PFSK-1 (cell line): Measurements from ENCODE around the gene OTULIN.

Experiments
- FOXP2 ChIP-seq: optimal IDR thresholded peaks from 2 replicates; pipeline ENCODE3; 2011; ENCODE audit warnings: borderline replicate concordance, control low read depth, inconsistent platforms; ENCODE audit not compliant: insufficient read depth; ENCODE audit errors: extremely low read length, extremely low read depth
- POLR2AphosphoS5 ChIP-seq: IDR thresholded peaks from 2 replicates; pipeline ENCODE4 v1.6.1; 2012; ENCODE audit warnings: low read depth, mild to moderate bottlenecking, control low read depth, low read length, moderate library complexity
- REST ChIP-seq, 2 experiments: IDR thresholded peaks; 2 replicates each; pipeline versions ENCODE4 v1.6.1 to v1.8.0; 2011 to 2012; ENCODE audit warnings: low read depth in 2 of 2, low read length in 2 of 2, control low read depth in 1 of 2, inconsistent platforms in 1 of 2, mild to moderate bottlenecking in 1 of 2, moderate library complexity in 1 of 2; ENCODE audit not compliant: insufficient read depth in 1 of 2
- SIN3A ChIP-seq: IDR thresholded peaks from 2 replicates; pipeline ENCODE4 v1.6.1; 2012; ENCODE audit warnings: mild to moderate bottlenecking, low read length, moderate library complexity, borderline replicate concordance; ENCODE audit not compliant: insufficient read depth
- TAF1 ChIP-seq: IDR thresholded peaks from 2 replicates; pipeline ENCODE4 v1.6.1; 2012; ENCODE audit warnings: low read length, control low read depth, borderline replicate concordance; ENCODE audit not compliant: insufficient read depth

GRCh38 chr5:14721990-14722656 is 57.6 kb downstream of the OTULIN start:
- TF ChIP-seq POLR2AphosphoS5 (no peak), TAF1 (no peak), REST (IDR thresholded peaks at IDR 0.05; ENCODE audit: insufficient read depth in 1 of 2, low read depth in 2 of 2, low read length in 2 of 2) (no peak), FOXP2 (no peak), SIN3A (no peak)
